ENCODE measurements around the gene CMIP.

CMIP gene

GRCh38 chr16:81610144-81610842 lies 165.7 kb downstream of the CMIP start:
- H3K4me3 ChIP-seq (ENCODE audit: low read length), result no peak overlapping the region
- DNase-seq (ENCODE audit: low read depth), result peak; percentile 24
- no peak for TF ChIP-seq CTCF (IDR thresholded peaks at IDR 0.05; ENCODE audit: insufficient read depth, low read depth, low read length, missing control alignments)

GRCh38 chr16:81610936-81611335 lies 166.3 kb downstream of the CMIP start:
- TF ChIP-seq CTCF (IDR thresholded peaks at IDR 0.05; ENCODE audit: insufficient read depth, low read depth, low read length, missing control alignments), result no peak
- DNase-seq (ENCODE audit: low read depth), result no peak
- H3K4me3 ChIP-seq (ENCODE audit: low read length), result no peak overlapping the region

GRCh38 chr16:81611721-81612120 lies 167.1 kb downstream of the CMIP start:
- DNase-seq (ENCODE audit: low read depth), result no peak
- TF ChIP-seq CTCF (IDR thresholded peaks at IDR 0.05; ENCODE audit: insufficient read depth, low read depth, low read length, missing control alignments), result no peak
- H3K4me3 ChIP-seq (ENCODE audit: low read length), result no peak overlapping the region

GRCh38 chr16:81612351-81613163 lies 167.9 kb downstream of the CMIP start:
- TF ChIP-seq CTCF (IDR thresholded peaks at IDR 0.05; ENCODE audit: insufficient read depth, low read depth, low read length, missing control alignments), result no peak
- DNase-seq (ENCODE audit: low read depth), result no peak

GRCh38 chr16:81614171-81614570 lies 169.6 kb downstream of the CMIP start:
- no peak for TF ChIP-seq CTCF (IDR thresholded peaks at IDR 0.05; ENCODE audit: insufficient read depth, low read depth, low read length, missing control alignments)
- H3K4me3 ChIP-seq (ENCODE audit: low read length), result no peak overlapping the region

More at GRCh38 chr16:81612351-81613163, 167.9 kb downstream of the CMIP start:
- no peak overlapping the region for H3K4me3 ChIP-seq (ENCODE audit: low read length)

GRCh38 chr16:81614654-81615359 lies 170.2 kb downstream of the CMIP start:
- DNase-seq (ENCODE audit: low read depth), result no peak
- no peak for TF ChIP-seq CTCF (IDR thresholded peaks at IDR 0.05; ENCODE audit: insufficient read depth, low read depth, low read length, missing control alignments)
- H3K4me3 ChIP-seq (ENCODE audit: low read length), result no peak overlapping the region

More at GRCh38 chr16:81614171-81614570, 169.6 kb downstream of the CMIP start:
- DNase-seq (ENCODE audit: low read depth), result no peak
